K562 (cell line): ENCODE results near the gene SPRY4. TPM values are rescaled to one million over a fixed set of nuclear protein-coding genes. Genes with fewer than 3 reads are reported as not detected.

Experiments used
- ATAC-seq: fragments of 200-7000 bp; cut with Tn5 transposase; 3 replicates; pipeline ENCODE4 v1.9.1; 2020; ENCODE audit warnings: moderate library complexity
- BruUV-seq: library from RNA; stranded (reverse); fragments of 400-500 nt; replicated peaks from 2 replicates; lab custom pipeline; 2021; lab: Mats Ljungman, UMichigan
- CTCF ChIA-PET: fragments of 300-600 bp; formaldehyde crosslinking; extraction: SDS; loops from one replicate; lab custom pipeline; 2021; ENCODE audit warnings: low intra/inter-chr PET ratio; lab: Yijun Ruan, JAX
- POLR2A ChIA-PET: fragments of 300-600, 350-650 bp; sonication (Branson Sonifier 250); formaldehyde crosslinking; extraction: SDS; loops from one replicate; lab custom pipeline; 2021; ENCODE audit warnings: antibody characterized with exemption, inconsistent platforms; lab: Yijun Ruan, JAX
- DNase-seq, 4 experiments: peaks; one replicate each; pipeline versions ENCODE4 v3.0.0 to v3.0.0-alpha.2; 2011 to 2018; ENCODE audit warnings: low spot score in 3 of 4, mixed read lengths in 3 of 4; ENCODE audit errors: extremely low read depth in 1 of 4
- FAIRE-seq: peaks from 2 replicates; lab custom pipeline; 2011; peaks lifted over from hg19 to GRCh38; lab: Jason Lieb, UNC
- H2AFZ ChIP-seq: 2 replicates; pipeline ENCODE4 v1.6.0; 2011; ENCODE audit warnings: low read depth, low read length, control low read depth, inconsistent platforms
- H3K27ac ChIP-seq: fragments of 200-600 bp; 3 replicates; pipeline ENCODE4 v1.8.0; 2011; ENCODE audit warnings: low read depth, mild to moderate bottlenecking, control low read depth, inconsistent platforms, low read length, moderate library complexity, mixed read lengths; ENCODE audit errors: extremely low read depth
- H3K27me3 ChIP-seq, 2 experiments: fragments of 300-600 bp in 1 of 2; 2 replicates in 1 of 2; 3 replicates in 1 of 2; pipeline versions ENCODE4 v1.6.0 to v1.8.0; 2011; ENCODE audit warnings: inconsistent platforms in 2 of 2, low read length in 2 of 2, mild to moderate bottlenecking in 1 of 2, mixed read lengths in 1 of 2, moderate library complexity in 1 of 2; ENCODE audit not compliant: control insufficient read depth in 2 of 2, insufficient read depth in 2 of 2
- H3K36me3 ChIP-seq: fragments of 300-600 bp; 3 replicates; pipeline ENCODE4 v1.8.0; 2011; ENCODE audit warnings: mild to moderate bottlenecking, low read length, inconsistent platforms; ENCODE audit not compliant: control insufficient read depth, insufficient read depth
- H3K4me1 ChIP-seq, 2 experiments: fragments of 200-600 bp in 1 of 2; replicated peaks in 1 of 2; 2 replicates in 1 of 2; 3 replicates in 1 of 2; pipeline versions ENCODE4 v1.5.1 to v1.8.0; 2011; ENCODE audit warnings: inconsistent platforms in 2 of 2, low read length in 2 of 2, mild to moderate bottlenecking in 1 of 2, mixed read lengths in 1 of 2, moderate library complexity in 1 of 2; ENCODE audit not compliant: control insufficient read depth in 2 of 2, insufficient read depth in 2 of 2
- H3K4me2 ChIP-seq: 2 replicates; pipeline ENCODE4 v1.6.1; 2011; ENCODE audit warnings: low read length, control low read depth, inconsistent platforms, mixed read lengths; ENCODE audit not compliant: insufficient read depth
- H3K4me3 ChIP-seq: fragments of 200-600 bp; sonication (generic), shearing (Covaris generic); 2 replicates; pipeline ENCODE4 v1.5.1; 2016; ENCODE audit warnings: control low read depth, inconsistent platforms
- H3K79me2 ChIP-seq: fragments of 200-600 bp; 3 replicates; pipeline ENCODE4 v1.8.0; 2011; ENCODE audit warnings: low read length, inconsistent platforms; ENCODE audit not compliant: control insufficient read depth, insufficient read depth
- H3K9ac ChIP-seq, 2 experiments: 2 replicates each; pipeline versions ENCODE4 v1.6.0 to v1.6.1; 2011; ENCODE audit warnings: low read depth in 2 of 2, low read length in 2 of 2, control low read depth in 1 of 2, inconsistent platforms in 1 of 2, mild to moderate bottlenecking in 1 of 2, mixed read lengths in 1 of 2; ENCODE audit not compliant: insufficient read depth in 1 of 2
- H3K9me1 ChIP-seq: one replicate; pipeline ENCODE4 v1.6.0; 2011; ENCODE audit warnings: inconsistent platforms, mild to moderate bottlenecking, low read length, moderate library complexity; ENCODE audit not compliant: control insufficient read depth, insufficient read depth
- H3K9me3 ChIP-seq: replicated peaks from 2 replicates; pipeline ENCODE4 v1.5.1; 2011; ENCODE audit warnings: low read depth, low read length, inconsistent platforms; ENCODE audit not compliant: control insufficient read depth, insufficient read depth
- H4K20me1 ChIP-seq: replicated peaks from 2 replicates; pipeline ENCODE4 v1.6.1; 2011; ENCODE audit warnings: low read length, inconsistent platforms, mixed read lengths; ENCODE audit not compliant: control insufficient read depth, insufficient read depth
- POLR2B ChIP-seq: fragments of 450-650 bp; IDR thresholded peaks from 2 replicates; pipeline ENCODE4 v1.6.1; 2018; ENCODE audit warnings: low read depth; ENCODE audit not compliant: partially characterized antibody
- RBM25 ChIP-seq: fragments of 200-400 bp; formaldehyde crosslinking; IDR thresholded peaks from 2 replicates; pipeline ENCODE4 v1.6.1; 2018; ENCODE audit warnings: low read length, low read depth, moderate library complexity; ENCODE audit not compliant: severe bottlenecking
- RNF2 ChIP-seq: sonication (generic); IDR thresholded peaks from 2 replicates; pipeline ENCODE4 v1.6.1; 2016
- ZKSCAN1 ChIP-seq: fragments of 150-350 bp; IDR thresholded peaks from 2 replicates; pipeline ENCODE4 v1.6.1; 2016; ENCODE audit warnings: low read depth, low read length
- ZNF584 ChIP-seq: fragments of 200-800 bp; sonication (Bioruptor generic); IDR thresholded peaks from 2 replicates; pipeline ENCODE4 v1.6.1; 2016; ENCODE audit warnings: low read depth, mild to moderate bottlenecking, missing genetic modification characterization, missing compliant biosample characterization
- WGBS: fragments of 100-300 bp; shearing (Covaris generic); methylation state at CpG from one replicate; pipeline ENCODE4 v1.1.6; 2016; ENCODE audit warnings: low coverage, mixed read lengths; ENCODE audit not compliant: insufficient coverage; ENCODE audit errors: missing lambda C conversion rate; 5-methylcytosine and 5-hydroxymethylcytosine counted together
- in situ Hi-C: fragments of 300-500 bp; cut with MboI; formaldehyde crosslinking; loops from 4 replicates; pipeline ENCODE4 v1.15.0; 2018; ENCODE audit warnings: inconsistent platforms, mixed read lengths
- intact Hi-C: fragments of 100-400 bp; cut with micrococcal nuclease; formaldehyde crosslinking; loops from 2 replicates; pipeline ENCODE4 v1.14.2; 2022
- polyA plus RNA-seq, 8 experiments: library from polyadenylated mRNA; depleted of rRNA in 4 of 8; stranded (reverse) in 5 of 8; unstranded in 3 of 8; fragments of >200 nt; fragmentation: Nextera tagmentation in 2 of 8; fragmentation: Illumina TruSeq in 1 of 8; extraction: Ambion mirVana in 2 of 8; extraction: Trizol in 1 of 8; gene quantifications; 2 replicates each; pipeline versions ENCODE4 v1.2.1 to v1.2.3, GENCODE V29; 2011 to 2014; ENCODE audit warnings: inconsistent platforms in 1 of 8, missing spikeins in 1 of 8
- total RNA-seq, 7 experiments: library from RNA; depleted of rRNA in 6 of 7; stranded (reverse); fragments of >200 nt in 6 of 7; fragmentation: Illumina TruSeq in 2 of 7; extraction: Trizol in 2 of 7; gene quantifications; 2 replicates each; pipeline versions ENCODE4 v1.2.1 to v1.2.3, GENCODE V29; 2011 to 2021; ENCODE audit warnings: low replicate concordance in 1 of 7
- TF ChIP-seq, protein P1 (sequence below): fragments of 450-650 bp; formaldehyde crosslinking; IDR thresholded peaks from 2 replicates; pipeline ENCODE4 v1.4.0; 2020; ENCODE audit warnings: mild to moderate bottlenecking, moderate library complexity
- TF ChIP-seq, protein P2 (sequence below), 2 experiments: IDR thresholded peaks; 2 replicates each; pipeline ENCODE4 v1.6.1; 2011; ENCODE audit warnings: borderline replicate concordance in 1 of 2, control low read depth in 1 of 2, low read depth in 1 of 2, low read length in 1 of 2, mild to moderate bottlenecking in 1 of 2, mixed read lengths in 1 of 2, moderate library complexity in 1 of 2; ENCODE audit not compliant: insufficient read depth in 1 of 2, insufficient read length in 1 of 2, poor library complexity in 1 of 2, severe bottlenecking in 1 of 2; ENCODE audit errors: extremely low read depth in 1 of 2
- TF ChIP-seq, protein P3 (sequence below): sonication (generic); formaldehyde crosslinking; IDR thresholded peaks from 2 replicates; pipeline ENCODE4 v1.8.0; 2023; ENCODE audit warnings: mild to moderate bottlenecking, missing genetic modification reagents

Gene SPRY4
- total and polyA plus RNA-seq, 9 of the 15 experiments (the other 6 are each of a cell fraction or from before 2014, with no cell fraction given) = 2.6 to 24.2 (median 9.5) TPM

DNA sequence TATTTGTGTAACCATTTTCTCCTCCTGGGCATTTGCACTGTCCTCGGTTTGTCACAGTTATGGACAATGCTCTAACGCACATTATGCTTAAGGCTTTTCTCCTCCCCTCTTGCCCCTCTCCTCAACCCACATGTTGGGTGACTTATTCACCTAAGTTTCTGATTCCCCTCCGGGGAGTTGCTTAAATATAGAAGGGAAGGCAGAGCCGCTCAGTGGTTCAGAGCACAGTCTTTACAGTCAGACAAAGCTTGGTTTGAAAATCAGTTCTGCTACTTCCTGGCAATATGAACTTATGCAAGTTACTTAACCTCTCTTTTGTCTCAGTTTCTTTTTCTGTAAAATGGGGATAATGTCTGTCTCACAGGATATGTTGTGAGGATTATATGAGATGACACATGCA is 41.2 kb upstream of the SPRY4 start:
- no peak for TF ChIP-seq ZKSCAN1
- TF ChIP-seq RBM25 = peak; percentile 35
- intact Hi-C loops (no loop called here), in situ Hi-C loops (no loop called here)
- no peaks in the 10 kb centered on the region for H4K20me1 ChIP-seq
- H3K4me1 ChIP-seq = peaks cover 11 to 27% of the 10 kb centered on the region in 2 experiments
- CTCF ChIA-PET = no interaction called here
- H3K27me3 ChIP-seq = no peaks in the 10 kb centered on the region
- POLR2A ChIA-PET = no interaction called here
- ATAC-seq (no peak), DNase-seq (no peak), FAIRE-seq (no peak)
- H3K27ac ChIP-seq = no peak overlapping the region
- no peaks in the 10 kb centered on the region for H3K79me2 ChIP-seq
- no peak overlapping the region for H3K4me3 ChIP-seq
- H3K36me3 ChIP-seq = no peaks in the 10 kb centered on the region
- no TSS peak for BruUV-seq
- H3K9me1 ChIP-seq = no peaks in the 10 kb centered on the region
- H3K9ac ChIP-seq = no peak overlapping the region
- 83% methylated on average over 4 of the region's 4 CpGs for WGBS
- no peak overlapping the region for H2AFZ ChIP-seq
- no peaks in the 10 kb centered on the region for H3K9me3 ChIP-seq
- no peak overlapping the region for H3K4me2 ChIP-seq

DNA sequence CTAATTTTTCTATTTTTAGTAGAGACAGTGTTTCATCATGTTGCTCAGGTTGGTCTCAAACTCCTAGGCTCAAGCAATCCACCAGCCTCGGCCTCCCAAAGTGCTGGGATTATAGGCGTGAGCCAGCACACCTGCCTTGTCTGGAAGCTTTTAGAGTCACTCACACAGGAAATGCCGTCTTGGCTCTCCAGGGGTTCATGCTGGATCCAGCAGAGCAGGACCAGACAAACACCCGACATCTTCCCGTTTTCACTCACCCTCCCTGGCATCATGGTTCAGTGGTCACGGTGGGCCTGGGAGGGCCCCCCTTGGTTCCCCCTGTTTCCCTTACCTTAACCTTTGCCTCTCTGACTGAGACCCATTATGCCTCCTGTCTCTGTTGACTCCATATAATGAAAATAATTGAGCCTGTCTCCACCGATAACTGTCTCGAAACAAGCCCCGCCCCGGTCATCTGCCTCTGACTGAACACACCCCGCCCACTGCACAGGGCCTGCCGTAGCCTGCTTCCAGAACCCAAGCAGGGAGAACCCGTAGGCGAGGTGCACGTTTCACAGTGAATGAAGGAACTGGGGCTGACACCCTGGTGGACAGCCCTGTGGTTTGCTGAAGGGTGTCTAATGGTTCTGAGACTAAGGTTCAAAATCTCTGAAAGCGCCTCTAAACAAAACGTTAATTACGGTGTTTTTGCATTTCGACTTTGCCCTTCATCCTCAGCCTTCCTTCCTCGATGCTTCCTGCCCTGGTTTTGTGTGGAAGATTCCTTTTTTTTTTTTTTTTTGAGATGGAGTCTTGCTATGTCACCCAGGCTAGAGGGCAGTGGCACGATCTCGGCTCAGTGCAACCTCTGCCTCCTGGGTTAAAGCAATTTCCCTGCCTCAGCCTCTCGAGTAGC is 39.7 kb upstream of the SPRY4 start:
- Histone ChIP-seq H3K36me3 (no peaks in the 10 kb centered on the region), H3K9me1 (no peaks in the 10 kb centered on the region), H3K9ac (peak overlapping the region in 1 of 2 experiments; percentile 9; a peak in 1 of 4 replicates), H3K4me2 (peak overlapping the region; percentile 65), H3K4me1 (peaks cover 19 to 42% of the 10 kb centered on the region in 2 experiments), H4K20me1 (no peaks in the 10 kb centered on the region), H3K27ac (peak overlapping the region; percentile 35; the same call in 2 of the 3 replicates), H3K4me3 (no peak overlapping the region), H3K27me3 (no peaks in the 10 kb centered on the region), H3K79me2 (no peaks in the 10 kb centered on the region), H3K9me3 (no peaks in the 10 kb centered on the region), H2AFZ (peak overlapping the region; percentile 78)
- ChIA-PET CTCF (interaction anchor here (0.6 kb wide), 2 partner anchors 180 to 474 kb away, joined by 3 read pairs; no protein-coding TSS in a partner anchor), POLR2A (interaction anchor here (1.8 kb wide), 1 partner anchor 8 kb away, joined by 5 read pairs; no protein-coding TSS in a partner anchor)
- in situ Hi-C loops (no loop called here), intact Hi-C loops (loop anchor here (5.0 kb wide), 1 partner anchor 83 kb away; no protein-coding TSS in a partner anchor)
- BruUV-seq = no TSS peak
- ATAC-seq (peak; percentile 93), DNase-seq (peak; percentile 62 to 85 (median 71)), FAIRE-seq (peak; percentile 73)
- 47% methylated on average over 23 of the region's 23 CpGs for WGBS
- TF ChIP-seq RNF2 (no peak), POLR2B (peak; percentile 68), ZNF584 (CRISPR knock-in tag) (0 out of 2 replicates have a peak, but pooled peaks have one; percentile 37)
- TF ChIP-seq, protein P1, sequence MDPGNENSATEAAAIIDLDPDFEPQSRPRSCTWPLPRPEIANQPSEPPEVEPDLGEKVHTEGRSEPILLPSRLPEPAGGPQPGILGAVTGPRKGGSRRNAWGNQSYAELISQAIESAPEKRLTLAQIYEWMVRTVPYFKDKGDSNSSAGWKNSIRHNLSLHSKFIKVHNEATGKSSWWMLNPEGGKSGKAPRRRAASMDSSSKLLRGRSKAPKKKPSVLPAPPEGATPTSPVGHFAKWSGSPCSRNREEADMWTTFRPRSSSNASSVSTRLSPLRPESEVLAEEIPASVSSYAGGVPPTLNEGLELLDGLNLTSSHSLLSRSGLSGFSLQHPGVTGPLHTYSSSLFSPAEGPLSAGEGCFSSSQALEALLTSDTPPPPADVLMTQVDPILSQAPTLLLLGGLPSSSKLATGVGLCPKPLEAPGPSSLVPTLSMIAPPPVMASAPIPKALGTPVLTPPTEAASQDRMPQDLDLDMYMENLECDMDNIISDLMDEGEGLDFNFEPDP (CRISPR knock-in tag) = no peak
- TF ChIP-seq, protein P2, sequence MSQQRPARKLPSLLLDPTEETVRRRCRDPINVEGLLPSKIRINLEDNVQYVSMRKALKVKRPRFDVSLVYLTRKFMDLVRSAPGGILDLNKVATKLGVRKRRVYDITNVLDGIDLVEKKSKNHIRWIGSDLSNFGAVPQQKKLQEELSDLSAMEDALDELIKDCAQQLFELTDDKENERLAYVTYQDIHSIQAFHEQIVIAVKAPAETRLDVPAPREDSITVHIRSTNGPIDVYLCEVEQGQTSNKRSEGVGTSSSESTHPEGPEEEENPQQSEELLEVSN (IDR thresholded peaks at IDR 0.05; ENCODE audit: borderline replicate concordance in 1 of 2, extremely low read depth in 1 of 2, insufficient read depth in 1 of 2, insufficient read length in 1 of 2, low read depth in 1 of 2, low read length in 1 of 2, poor library complexity in 1 of 2, severe bottlenecking in 1 of 2) = peak in 1 of 2 experiments; percentile 42
- TF ChIP-seq, protein P3, sequence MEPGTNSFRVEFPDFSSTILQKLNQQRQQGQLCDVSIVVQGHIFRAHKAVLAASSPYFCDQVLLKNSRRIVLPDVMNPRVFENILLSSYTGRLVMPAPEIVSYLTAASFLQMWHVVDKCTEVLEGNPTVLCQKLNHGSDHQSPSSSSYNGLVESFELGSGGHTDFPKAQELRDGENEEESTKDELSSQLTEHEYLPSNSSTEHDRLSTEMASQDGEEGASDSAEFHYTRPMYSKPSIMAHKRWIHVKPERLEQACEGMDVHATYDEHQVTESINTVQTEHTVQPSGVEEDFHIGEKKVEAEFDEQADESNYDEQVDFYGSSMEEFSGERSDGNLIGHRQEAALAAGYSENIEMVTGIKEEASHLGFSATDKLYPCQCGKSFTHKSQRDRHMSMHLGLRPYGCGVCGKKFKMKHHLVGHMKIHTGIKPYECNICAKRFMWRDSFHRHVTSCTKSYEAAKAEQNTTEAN = no peak
